NCI-H460 (cell line): ENCODE results near the gene JAKMIP2. TPM values are rescaled to one million over a fixed set of nuclear protein-coding genes. Genes with fewer than 3 reads are reported as not detected.

Experiments used
- total RNA-seq: library from RNA; depleted of rRNA; stranded (reverse); fragments of >200 nt; shearing (Covaris generic); gene quantifications from 2 replicates; pipeline ENCODE4 v1.2.3, GENCODE V29; 2014; rRNA removed

The JAKMIP2 gene
- total RNA-seq, 1 experiment from 2014 or later = 0.79 TPM

Other genes starting within 250 kb of the JAKMIP2 start
- gene SPINK1, start 48.9 kb upstream of the JAKMIP2 start, total RNA-seq = not detected in 2 replicates
- not detected in 2 replicates for gene SCGB3A2, start 96.0 kb upstream of the JAKMIP2 start, total RNA-seq
- not detected in 2 replicates for gene C5orf46, start 123.8 kb upstream of the JAKMIP2 start, total RNA-seq